HG03565 (cell line): Measurements from ENCODE around the gene TMSB4X.
"Not testable (repeated sequence)": the region's sequence is repeated elsewhere in the genome, so short reads cannot be mapped to it uniquely, and the experiment has no call there.

ENCODE experiments used
- ATAC-seq: cut with Tn5 transposase; IDR thresholded peaks from one replicate; pipeline ENCODE4 v1.9.1; 2021; ENCODE audit warnings: mild to moderate bottlenecking, moderate library complexity; ENCODE audit not compliant: unreplicated experiment

Gene TMSB4X

DNA sequence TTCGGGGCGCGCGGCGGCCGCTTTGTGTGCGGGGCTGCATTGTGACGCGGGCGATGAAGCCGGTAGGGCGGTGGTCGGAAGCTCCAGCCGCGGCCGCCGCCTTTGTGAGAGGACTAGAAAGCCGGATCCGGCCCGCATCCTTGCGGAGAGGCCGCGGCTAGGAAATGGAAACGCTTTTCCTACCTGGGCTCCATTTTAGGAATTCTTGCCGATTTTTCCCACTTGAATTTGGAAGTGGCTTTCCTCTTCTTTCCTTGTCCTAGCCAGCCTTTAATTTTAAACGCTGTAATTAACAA lies 708 bp downstream of the TMSB4X start:
- ATAC-seq = no peak

GRCh38 chrX:12975991-12976558 lies 1.2 kb downstream of the TMSB4X start:
- no peak for ATAC-seq

DNA sequence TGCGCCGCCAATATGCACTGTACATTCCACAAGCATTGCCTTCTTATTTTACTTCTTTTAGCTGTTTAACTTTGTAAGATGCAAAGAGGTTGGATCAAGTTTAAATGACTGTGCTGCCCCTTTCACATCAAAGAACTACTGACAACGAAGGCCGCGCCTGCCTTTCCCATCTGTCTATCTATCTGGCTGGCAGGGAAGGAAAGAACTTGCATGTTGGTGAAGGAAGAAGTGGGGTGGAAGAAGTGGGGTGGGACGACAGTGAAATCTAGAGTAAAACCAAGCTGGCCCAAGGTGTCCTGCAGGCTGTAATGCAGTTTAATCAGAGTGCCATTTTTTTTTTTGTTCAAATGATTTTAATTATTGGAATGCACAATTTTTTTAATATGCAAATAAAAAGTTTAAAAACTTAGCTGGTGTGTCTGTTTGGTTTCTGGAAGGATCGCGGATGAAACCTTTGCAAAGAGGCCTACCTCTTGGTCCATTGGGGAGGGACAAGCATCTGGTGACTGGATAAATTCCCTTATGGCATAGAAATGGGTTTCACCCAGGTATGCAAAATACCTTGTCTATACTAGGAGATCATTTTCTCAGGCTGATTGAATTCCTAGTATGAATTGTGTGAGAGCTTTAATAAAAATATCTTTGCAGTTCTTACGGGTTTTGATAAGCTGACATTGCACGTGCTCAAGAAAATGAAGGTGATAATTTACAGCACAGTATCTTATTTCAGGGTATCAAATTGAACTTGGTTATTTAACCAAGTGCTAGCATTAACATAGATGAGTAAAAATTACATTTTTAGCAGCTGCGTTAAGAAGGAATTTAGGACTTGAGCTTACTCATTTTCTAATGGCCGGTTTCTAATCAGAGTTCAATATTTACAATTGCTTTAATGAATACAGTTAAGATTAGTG lies 2.2 kb downstream of the TMSB4X start:
- peak; percentile 6 for ATAC-seq

- peak; percentile 9 for ATAC-seq
Measured at GRCh38 chrX:12977761-12978204, 2.9 kb downstream of the TMSB4X start.

DNA sequence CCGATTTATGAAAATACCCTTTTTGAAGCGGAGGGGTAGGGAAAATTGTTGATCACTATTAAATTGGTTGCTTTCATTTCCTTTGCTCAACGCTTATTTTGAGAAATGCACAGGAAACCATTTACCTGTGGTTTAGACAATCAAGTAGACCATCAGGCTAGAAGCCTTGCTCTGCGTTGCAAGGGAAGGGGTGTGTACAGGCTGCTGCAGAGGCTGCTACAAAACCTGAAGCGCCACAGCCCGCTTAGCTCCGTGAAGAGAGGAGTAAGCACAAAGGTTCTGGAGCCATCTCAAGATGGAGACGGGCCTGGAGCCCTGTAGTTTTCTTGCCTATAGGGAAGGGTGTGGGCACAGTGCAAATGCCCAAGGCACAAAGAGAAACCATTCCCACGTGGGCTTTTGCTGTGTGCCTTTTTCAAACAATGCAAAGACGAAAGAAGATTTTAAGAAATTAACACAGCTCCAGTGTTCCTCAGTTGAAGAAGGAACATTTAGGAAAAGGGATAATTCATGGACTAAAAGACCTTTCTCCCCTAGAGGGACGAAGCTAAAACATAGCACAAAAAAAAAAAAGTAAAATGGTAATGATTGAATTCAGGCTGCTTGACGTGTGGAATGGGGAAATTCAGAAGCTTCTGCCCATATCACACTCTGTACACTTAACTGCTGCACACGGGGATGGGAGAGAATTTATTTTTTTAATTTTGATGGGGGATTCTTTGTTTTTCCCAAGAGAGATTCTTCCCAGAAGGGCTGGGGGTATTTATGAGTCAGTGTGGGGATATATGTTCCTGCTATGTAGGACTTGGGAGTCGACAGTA lies 3.5 kb downstream of the TMSB4X start:
- peak; percentile 40 for ATAC-seq

DNA sequence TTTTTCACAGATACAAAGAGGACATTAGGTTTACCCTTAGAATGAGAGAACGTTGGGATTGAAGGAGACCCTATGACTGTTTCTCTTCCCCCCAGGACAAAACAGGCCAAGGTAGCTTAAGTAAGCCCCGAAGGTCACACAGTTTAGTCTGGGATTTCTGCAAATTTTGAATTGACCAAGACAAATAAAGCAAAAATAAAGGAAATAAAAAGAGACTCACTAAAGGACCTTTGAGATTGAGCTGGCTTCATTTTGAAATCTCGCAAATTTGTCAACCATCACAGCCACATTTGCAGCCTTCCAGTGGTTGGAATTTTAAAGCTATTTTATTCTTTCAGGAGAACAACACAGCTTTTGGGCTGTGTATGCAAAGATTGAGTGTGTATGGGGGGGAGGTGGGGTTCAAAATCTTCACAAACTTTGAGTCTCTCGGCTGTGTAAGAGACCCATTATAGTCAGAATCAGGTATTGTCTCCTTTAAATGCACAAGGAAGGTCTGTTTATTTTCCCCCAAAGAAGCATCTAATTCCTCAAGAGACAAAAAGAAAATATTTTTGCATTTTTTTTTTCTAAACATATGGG lies 4.2 kb downstream of the TMSB4X start:
- ATAC-seq = no peak

DNA sequence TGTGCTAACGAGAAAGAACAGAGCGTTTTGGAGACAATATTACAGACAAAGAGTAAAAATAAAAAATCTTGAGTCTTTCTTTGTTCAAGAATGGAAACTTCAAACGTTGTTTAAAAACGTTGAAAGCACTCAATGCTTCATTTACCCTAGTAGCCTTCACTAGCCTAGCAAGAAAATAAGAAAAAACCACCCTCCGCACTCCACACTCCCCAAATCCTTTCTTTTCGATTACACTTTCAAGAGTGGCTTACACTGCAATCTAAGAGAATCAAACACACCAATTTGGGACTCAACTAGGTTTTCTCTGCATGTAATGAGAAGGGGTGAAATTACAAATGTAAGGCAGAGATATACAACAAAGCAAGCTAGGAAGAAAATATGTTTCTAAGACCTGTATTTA lies 4.7 kb downstream of the TMSB4X start:
- no peak for ATAC-seq

- not testable (repeated sequence) for ATAC-seq
Measured at GRCh38 chrX:12980039-12980438, 5.1 kb downstream of the TMSB4X start.

DNA sequence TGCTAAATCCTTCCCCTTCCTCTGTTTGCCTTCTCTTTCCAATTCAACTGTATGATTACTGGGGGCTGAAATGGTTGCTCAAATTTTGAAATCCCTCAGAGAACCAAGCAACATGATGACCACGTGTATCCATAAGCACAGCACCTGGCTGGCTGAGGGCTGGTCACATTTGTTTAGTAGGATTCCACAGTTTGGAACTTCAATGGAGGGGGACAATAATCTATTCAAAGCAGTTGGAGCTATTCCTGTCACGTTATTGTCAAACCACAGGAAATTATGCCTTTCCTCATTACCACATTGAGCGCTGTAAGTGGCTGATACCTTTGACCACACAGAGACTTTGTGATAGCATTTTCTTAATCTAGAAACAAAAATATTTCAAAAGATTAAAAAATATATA lies 7.0 kb downstream of the TMSB4X start:
- ATAC-seq = no peak

GRCh38 chrX:12984603-12985319 lies 9.9 kb downstream of the TMSB4X start:
- ATAC-seq = peak; percentile 52

DNA sequence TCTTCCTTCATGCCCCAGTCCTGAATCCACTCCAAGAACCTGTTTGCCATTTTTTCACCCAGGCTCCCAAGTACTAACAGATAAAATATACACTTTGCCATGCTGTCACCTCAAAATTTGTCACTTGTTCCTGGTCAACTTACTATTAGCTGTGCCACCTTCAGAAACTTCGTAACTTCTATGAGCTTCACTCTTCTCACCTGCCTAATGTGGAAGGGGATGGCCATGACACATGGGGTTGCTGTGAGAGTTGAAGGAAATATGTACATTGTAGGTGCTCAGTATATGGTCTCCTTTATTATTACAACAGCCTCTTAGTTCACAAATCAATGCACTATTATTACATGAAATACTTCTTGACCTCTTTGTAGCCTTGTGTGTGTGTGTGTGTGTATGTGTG lies 10.4 kb downstream of the TMSB4X start:
- ATAC-seq = no peak

GRCh38 chrX:12986164-12986779 lies 11.4 kb downstream of the TMSB4X start:
- no peak for ATAC-seq

GRCh38 chrX:12986886-12987285 lies 12.0 kb downstream of the TMSB4X start:
- ATAC-seq = no peak

DNA sequence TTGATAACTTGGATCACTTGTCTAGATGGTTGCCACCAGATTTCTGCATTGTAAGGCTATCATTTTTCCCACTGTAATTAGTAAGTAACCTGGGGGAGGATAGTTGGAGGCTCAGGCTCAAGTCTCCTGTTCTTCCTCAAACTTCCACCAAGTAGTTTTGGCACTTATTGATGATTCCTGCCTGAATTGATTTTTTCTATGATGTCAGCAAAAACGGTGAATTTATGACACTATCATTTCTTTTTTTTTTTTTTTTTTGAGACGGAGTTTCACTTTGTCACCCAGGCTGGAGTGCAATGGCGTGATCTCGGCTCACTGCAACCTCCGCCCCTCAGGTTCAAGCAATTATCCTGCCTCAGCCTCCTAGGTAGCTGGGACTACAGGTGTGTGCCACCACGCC lies 12.4 kb downstream of the TMSB4X start:
- no peak for ATAC-seq

- ATAC-seq = no peak
Measured at GRCh38 chrX:12987900-12988594, 13.1 kb downstream of the TMSB4X start.

DNA sequence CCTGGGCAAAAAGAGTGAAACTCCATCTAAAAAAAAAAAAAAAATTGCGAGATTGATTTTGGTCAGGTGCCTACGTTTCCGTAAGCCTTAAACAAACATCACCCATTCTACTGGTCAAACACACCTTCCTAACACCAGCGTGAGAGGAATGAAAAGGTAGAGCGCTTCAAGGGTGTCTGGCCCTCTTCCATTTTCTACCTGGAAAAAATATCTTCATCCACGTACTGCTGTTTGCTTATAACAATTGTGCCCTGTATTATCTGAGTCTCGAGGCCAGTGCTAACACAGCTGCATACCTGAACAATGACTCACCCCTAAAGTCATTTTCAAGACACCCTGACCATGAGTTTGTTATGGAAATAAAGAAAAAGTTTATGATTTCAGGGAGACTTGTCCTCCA lies 13.9 kb downstream of the TMSB4X start:
- ATAC-seq = no peak

DNA sequence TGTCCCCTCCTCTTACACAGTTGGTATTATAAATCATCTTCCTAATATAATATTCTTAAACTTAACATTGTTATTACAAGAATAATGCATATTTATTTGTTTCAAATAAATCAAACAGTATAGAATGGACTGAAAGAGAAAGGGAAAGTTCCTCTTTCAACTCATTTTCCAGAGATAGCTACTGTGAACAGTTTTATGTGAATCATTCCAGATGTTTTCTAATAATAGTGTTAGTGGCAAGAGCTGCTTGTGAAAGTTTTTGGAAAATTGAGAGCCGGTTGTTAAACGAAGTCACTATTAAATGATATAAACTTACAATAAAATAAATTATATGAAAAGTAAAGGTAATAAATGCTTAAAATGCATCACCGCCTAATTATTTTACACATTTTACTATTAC lies 14.6 kb downstream of the TMSB4X start:
- ATAC-seq = no peak

- ATAC-seq = no peak
Measured at GRCh38 chrX:12991575-12991974, 16.7 kb downstream of the TMSB4X start.

GRCh38 chrX:12992544-12993118 lies 17.7 kb downstream of the TMSB4X start:
- ATAC-seq = no peak
